Ovary (tissue), 3 donors: Measurements from ENCODE around the gene NPAS3.

Experiments used
- POLR2A ChIP-seq: fragments of 450-650 bp; IDR thresholded peaks from one replicate; pipeline ENCODE4 v1.6.1; 2017; ENCODE audit warnings: antibody characterized with exemption, mild to moderate bottlenecking, moderate library complexity
- TF ChIP-seq, protein P1 (sequence below), 3 donors: fragments of 450-650 bp in 2 of 3; fragments of 200-600 bp in 1 of 3; IDR thresholded peaks; one replicate each; pipeline versions ENCODE4 v1.5.1 to v1.8.0; 2016 to 2022; ENCODE audit warnings: antibody characterized with exemption in 3 of 3, mild to moderate bottlenecking in 1 of 3
- donor health status: DM: no; HTN: no; CAD: no.

DNA sequence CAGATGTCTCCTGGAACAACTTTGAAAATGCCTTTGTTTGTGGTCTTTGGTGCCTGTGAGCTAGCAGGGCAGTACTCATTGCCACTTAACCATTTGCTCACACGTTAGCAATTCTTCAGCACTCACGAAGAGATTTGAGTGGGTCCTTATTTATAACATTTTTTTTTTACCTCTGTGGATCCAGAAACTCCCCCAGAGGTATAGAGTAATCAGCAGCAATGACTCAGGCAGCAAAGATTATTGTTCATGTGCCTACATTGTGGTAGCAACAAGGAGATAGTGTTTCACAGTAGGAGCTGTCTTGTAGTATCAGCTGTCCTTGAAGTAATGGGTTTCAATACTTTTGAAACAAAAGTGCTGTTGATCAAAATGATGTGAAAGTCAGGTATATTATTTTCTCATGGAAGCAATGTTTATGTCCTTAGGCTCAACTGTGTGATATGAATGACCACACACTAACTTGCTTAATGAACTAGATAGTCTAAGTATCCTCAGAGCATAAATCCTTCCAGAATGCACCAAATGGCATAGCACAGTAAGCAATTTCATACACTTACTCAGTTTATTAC lies 708.1 kb downstream of the NPAS3 start:
- no peak for TF ChIP-seq POLR2A
- TF ChIP-seq, protein P1, sequence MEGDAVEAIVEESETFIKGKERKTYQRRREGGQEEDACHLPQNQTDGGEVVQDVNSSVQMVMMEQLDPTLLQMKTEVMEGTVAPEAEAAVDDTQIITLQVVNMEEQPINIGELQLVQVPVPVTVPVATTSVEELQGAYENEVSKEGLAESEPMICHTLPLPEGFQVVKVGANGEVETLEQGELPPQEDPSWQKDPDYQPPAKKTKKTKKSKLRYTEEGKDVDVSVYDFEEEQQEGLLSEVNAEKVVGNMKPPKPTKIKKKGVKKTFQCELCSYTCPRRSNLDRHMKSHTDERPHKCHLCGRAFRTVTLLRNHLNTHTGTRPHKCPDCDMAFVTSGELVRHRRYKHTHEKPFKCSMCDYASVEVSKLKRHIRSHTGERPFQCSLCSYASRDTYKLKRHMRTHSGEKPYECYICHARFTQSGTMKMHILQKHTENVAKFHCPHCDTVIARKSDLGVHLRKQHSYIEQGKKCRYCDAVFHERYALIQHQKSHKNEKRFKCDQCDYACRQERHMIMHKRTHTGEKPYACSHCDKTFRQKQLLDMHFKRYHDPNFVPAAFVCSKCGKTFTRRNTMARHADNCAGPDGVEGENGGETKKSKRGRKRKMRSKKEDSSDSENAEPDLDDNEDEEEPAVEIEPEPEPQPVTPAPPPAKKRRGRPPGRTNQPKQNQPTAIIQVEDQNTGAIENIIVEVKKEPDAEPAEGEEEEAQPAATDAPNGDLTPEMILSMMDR (IDR thresholded peaks at IDR 0.05) = no peak
